ENCODE results near the gene CFAP299.
"Not testable (repeated sequence)": the region's sequence is repeated elsewhere in the genome, so short reads cannot be mapped to it uniquely, and the experiment has no call there.

Gene CFAP299

GRCh38 chr4:80342684-80343083 is 7.2 kb downstream of the CFAP299 start:
- not testable (repeated sequence) for H3K27ac ChIP-seq (ENCODE audit: low read depth, low read length); H2BK120ac ChIP-seq (ENCODE audit: low read depth, low read length); DNase-seq; H3K4ac ChIP-seq (ENCODE audit: low read depth, low read length); H2BK15ac ChIP-seq (replicated peaks; ENCODE audit: low read depth); H2BK5ac ChIP-seq (ENCODE audit: low read length); H3K4me1 ChIP-seq (ENCODE audit: control insufficient read depth, low read depth, low read length); H3K27me3 ChIP-seq (ENCODE audit: insufficient read depth, low read length, poor library complexity); H3K79me1 ChIP-seq (ENCODE audit: low read length); H4K8ac ChIP-seq (ENCODE audit: low read depth, low read length); H4K5ac ChIP-seq (ENCODE audit: low read length); H3K36me3 ChIP-seq (ENCODE audit: control insufficient read depth, insufficient read depth, low read length); H3K9ac ChIP-seq (ENCODE audit: low read length); H3K56ac ChIP-seq (ENCODE audit: low read length); H3K4me2 ChIP-seq (ENCODE audit: low read length); H3K4me3 ChIP-seq (ENCODE audit: low read length); H3K23ac ChIP-seq (ENCODE audit: low read length); H3K79me2 ChIP-seq (ENCODE audit: control insufficient read depth, insufficient read depth, low read length); H3K18ac ChIP-seq (ENCODE audit: low read length); H2AK5ac ChIP-seq (ENCODE audit: low read length)

GRCh38 chr4:80343887-80344286 is 8.4 kb downstream of the CFAP299 start:
- H3K18ac ChIP-seq (ENCODE audit: low read length): no peak overlapping the region
- no peaks in the 10 kb centered on the region for H3K27me3 ChIP-seq (ENCODE audit: insufficient read depth, low read length, poor library complexity)
- H3K36me3 ChIP-seq (ENCODE audit: control insufficient read depth, insufficient read depth, low read length): no peaks in the 10 kb centered on the region

GRCh38 chr4:80360084-80360483 is 24.6 kb downstream of the CFAP299 start:
- no peaks in the 10 kb centered on the region for H3K36me3 ChIP-seq (ENCODE audit: control insufficient read depth, insufficient read depth, low read length)
- H3K23ac ChIP-seq (ENCODE audit: low read length): no peak overlapping the region
- H3K4ac ChIP-seq (ENCODE audit: low read depth, low read length): no peak overlapping the region
- no peaks in the 10 kb centered on the region for H3K27me3 ChIP-seq (ENCODE audit: insufficient read depth, low read length, poor library complexity)
- no peak overlapping the region for H4K8ac ChIP-seq (ENCODE audit: low read depth, low read length)
- H3K79me1 ChIP-seq (ENCODE audit: low read length): no peaks in the 10 kb centered on the region
- H3K4me2 ChIP-seq (ENCODE audit: low read length): no peak overlapping the region
- peak overlapping the region; percentile 25 for H3K56ac ChIP-seq (ENCODE audit: low read length)
- H2AK5ac ChIP-seq (ENCODE audit: low read length): no peak overlapping the region
- no peaks in the 10 kb centered on the region for H3K79me2 ChIP-seq (ENCODE audit: control insufficient read depth, insufficient read depth, low read length)
- H3K9ac ChIP-seq (ENCODE audit: low read length): no peak overlapping the region
- no peak overlapping the region for H3K18ac ChIP-seq (ENCODE audit: low read length)
- DNase-seq: peak; percentile 5
- H2BK120ac ChIP-seq (ENCODE audit: low read depth, low read length): no peak overlapping the region
- no peak overlapping the region for H3K27ac ChIP-seq (ENCODE audit: low read depth, low read length)
- H2BK5ac ChIP-seq (ENCODE audit: low read length): no peak overlapping the region
- H4K5ac ChIP-seq (ENCODE audit: low read length): no peak overlapping the region
- H3K4me3 ChIP-seq (ENCODE audit: low read length): no peak overlapping the region
- no CpG with 5 or more reads among the region's 3 CpGs for WGBS (ENCODE audit: extremely low coverage, insufficient coverage, low lambda C conversion rate)
- H3K4me1 ChIP-seq (ENCODE audit: control insufficient read depth, low read depth, low read length): no peaks in the 10 kb centered on the region
- H2BK15ac ChIP-seq (replicated peaks; ENCODE audit: low read depth): no peak overlapping the region

More at GRCh38 chr4:80343887-80344286, 8.4 kb downstream of the CFAP299 start:
- H3K27ac ChIP-seq (ENCODE audit: low read depth, low read length): no peak overlapping the region
- no peak for DNase-seq
- H3K79me2 ChIP-seq (ENCODE audit: control insufficient read depth, insufficient read depth, low read length): no peaks in the 10 kb centered on the region
- H2BK15ac ChIP-seq (replicated peaks; ENCODE audit: low read depth): no peak overlapping the region
- H3K4me2 ChIP-seq (ENCODE audit: low read length): no peak overlapping the region
- H4K8ac ChIP-seq (ENCODE audit: low read depth, low read length): no peak overlapping the region
- no peak overlapping the region for H3K23ac ChIP-seq (ENCODE audit: low read length)
- H2BK5ac ChIP-seq (ENCODE audit: low read length): no peak overlapping the region
- no peak overlapping the region for H3K4ac ChIP-seq (ENCODE audit: low read depth, low read length)
- H3K4me3 ChIP-seq (ENCODE audit: low read length): no peak overlapping the region
- H3K79me1 ChIP-seq (ENCODE audit: low read length): no peaks in the 10 kb centered on the region
- no peak overlapping the region for H2BK120ac ChIP-seq (ENCODE audit: low read depth, low read length)
- H3K9ac ChIP-seq (ENCODE audit: low read length): no peak overlapping the region
- H2AK5ac ChIP-seq (ENCODE audit: low read length): no peak overlapping the region
- H3K4me1 ChIP-seq (ENCODE audit: control insufficient read depth, low read depth, low read length): no peaks in the 10 kb centered on the region
- no peak overlapping the region for H3K56ac ChIP-seq (ENCODE audit: low read length)
- H4K5ac ChIP-seq (ENCODE audit: low read length): no peak overlapping the region

GRCh38 chr4:80360900-80361299 is 25.4 kb downstream of the CFAP299 start:
- no peaks in the 10 kb centered on the region for H3K36me3 ChIP-seq (ENCODE audit: control insufficient read depth, insufficient read depth, low read length)

GRCh38 chr4:80361329-80361900 is 25.9 kb downstream of the CFAP299 start:
- Histone ChIP-seq H3K23ac (ENCODE audit: low read length) (no peak overlapping the region), H2AK5ac (ENCODE audit: low read length) (no peak overlapping the region), H3K4me1 (ENCODE audit: control insufficient read depth, low read depth, low read length) (no peaks in the 10 kb centered on the region), H3K4me3 (ENCODE audit: low read length) (no peak overlapping the region), H2BK15ac (replicated peaks; ENCODE audit: low read depth) (no peak overlapping the region), H3K27ac (ENCODE audit: low read depth, low read length) (no peak overlapping the region), H3K4ac (ENCODE audit: low read depth, low read length) (no peak overlapping the region), H3K4me2 (ENCODE audit: low read length) (no peak overlapping the region), H3K79me1 (ENCODE audit: low read length) (no peaks in the 10 kb centered on the region), H3K79me2 (ENCODE audit: control insufficient read depth, insufficient read depth, low read length) (no peaks in the 10 kb centered on the region), H3K18ac (ENCODE audit: low read length) (no peak overlapping the region), H3K9ac (ENCODE audit: low read length) (no peak overlapping the region), H2BK120ac (ENCODE audit: low read depth, low read length) (no peak overlapping the region), H3K27me3 (ENCODE audit: insufficient read depth, low read length, poor library complexity) (no peaks in the 10 kb centered on the region), H3K56ac (ENCODE audit: low read length) (no peak overlapping the region), H4K8ac (ENCODE audit: low read depth, low read length) (no peak overlapping the region), H2BK5ac (ENCODE audit: low read length) (no peak overlapping the region), H3K36me3 (ENCODE audit: control insufficient read depth, insufficient read depth, low read length) (no peaks in the 10 kb centered on the region), H4K5ac (ENCODE audit: low read length) (no peak overlapping the region)
- WGBS (ENCODE audit: extremely low coverage, insufficient coverage, low lambda C conversion rate): no CpG with 5 or more reads among the region's 1 CpG
- DNase-seq: peak; percentile 31

More at GRCh38 chr4:80360900-80361299, 25.4 kb downstream of the CFAP299 start:
- no peak overlapping the region for H2AK5ac ChIP-seq (ENCODE audit: low read length)
- H3K27me3 ChIP-seq (ENCODE audit: insufficient read depth, low read length, poor library complexity): no peaks in the 10 kb centered on the region
- no peak overlapping the region for H3K27ac ChIP-seq (ENCODE audit: low read depth, low read length)
- no peak overlapping the region for H3K4me3 ChIP-seq (ENCODE audit: low read length)
- WGBS (ENCODE audit: extremely low coverage, insufficient coverage, low lambda C conversion rate): no CpG with 5 or more reads among the region's 3 CpGs
- H3K4ac ChIP-seq (ENCODE audit: low read depth, low read length): no peak overlapping the region
- no peaks in the 10 kb centered on the region for H3K79me2 ChIP-seq (ENCODE audit: control insufficient read depth, insufficient read depth, low read length)
- no peak overlapping the region for H3K4me2 ChIP-seq (ENCODE audit: low read length)
- peak overlapping the region; percentile 21 for H3K9ac ChIP-seq (ENCODE audit: low read length)
- H2BK120ac ChIP-seq (ENCODE audit: low read depth, low read length): no peak overlapping the region
- H3K56ac ChIP-seq (ENCODE audit: low read length): no peak overlapping the region
- no peak overlapping the region for H4K5ac ChIP-seq (ENCODE audit: low read length)
- no peak overlapping the region for H4K8ac ChIP-seq (ENCODE audit: low read depth, low read length)
- H3K79me1 ChIP-seq (ENCODE audit: low read length): no peaks in the 10 kb centered on the region
- H2BK15ac ChIP-seq (replicated peaks; ENCODE audit: low read depth): no peak overlapping the region
- DNase-seq: no peak
- H3K23ac ChIP-seq (ENCODE audit: low read length): no peak overlapping the region
- H2BK5ac ChIP-seq (ENCODE audit: low read length): no peak overlapping the region
- H3K18ac ChIP-seq (ENCODE audit: low read length): no peak overlapping the region
- H3K4me1 ChIP-seq (ENCODE audit: control insufficient read depth, low read depth, low read length): no peaks in the 10 kb centered on the region

GRCh38 chr4:80362578-80363181 is 27.1 kb downstream of the CFAP299 start:
- Histone ChIP-seq H3K27ac (ENCODE audit: low read depth, low read length) (no peak overlapping the region), H3K18ac (ENCODE audit: low read length) (no peak overlapping the region), H3K27me3 (ENCODE audit: insufficient read depth, low read length, poor library complexity) (no peaks in the 10 kb centered on the region), H3K4ac (ENCODE audit: low read depth, low read length) (no peak overlapping the region), H3K56ac (ENCODE audit: low read length) (no peak overlapping the region), H2AK5ac (ENCODE audit: low read length) (no peak overlapping the region), H3K36me3 (ENCODE audit: control insufficient read depth, insufficient read depth, low read length) (no peaks in the 10 kb centered on the region), H4K5ac (ENCODE audit: low read length) (no peak overlapping the region), H2BK5ac (ENCODE audit: low read length) (no peak overlapping the region), H3K79me2 (ENCODE audit: control insufficient read depth, insufficient read depth, low read length) (no peaks in the 10 kb centered on the region), H2BK15ac (replicated peaks; ENCODE audit: low read depth) (no peak overlapping the region), H3K4me1 (ENCODE audit: control insufficient read depth, low read depth, low read length) (no peaks in the 10 kb centered on the region), H3K4me3 (ENCODE audit: low read length) (no peak overlapping the region), H3K79me1 (ENCODE audit: low read length) (no peaks in the 10 kb centered on the region), H2BK120ac (ENCODE audit: low read depth, low read length) (no peak overlapping the region), H3K4me2 (ENCODE audit: low read length) (no peak overlapping the region), H3K23ac (ENCODE audit: low read length) (no peak overlapping the region), H3K9ac (ENCODE audit: low read length) (no peak overlapping the region), H4K8ac (ENCODE audit: low read depth, low read length) (no peak overlapping the region)
- WGBS (ENCODE audit: extremely low coverage, insufficient coverage, low lambda C conversion rate): no CpG with 5 or more reads among the region's 4 CpGs
- peak; percentile 60 for DNase-seq

Measured in mesendoderm (in vitro differentiated cells).